Activated CD4-positive, alpha-beta T cell treated with anti-CD3 and anti-CD28 coated beads for 4 hours (primary cell): ENCODE measurements around the gene TSHZ1.
"Not testable (repeated sequence)": the region's sequence is repeated elsewhere in the genome, so short reads cannot be mapped to it uniquely, and the experiment has no call there.

Experiments
- DNase-seq, 2 donors: peaks; one replicate each; pipeline ENCODE4 v3.0.0-alpha.2; 2020

TSHZ1 gene

GRCh38 chr18:75185460-75185859 is 25.1 kb upstream of the TSHZ1 start:
- DNase-seq = no peak

- not testable (repeated sequence) for DNase-seq
These were observed 22.9 kb upstream of the TSHZ1 start for GRCh38 chr18:75187702-75188101.

GRCh38 chr18:75189696-75190095 is 20.9 kb upstream of the TSHZ1 start:
- no peak for DNase-seq

- DNase-seq = no peak
These were observed 17.7 kb upstream of the TSHZ1 start for GRCh38 chr18:75192899-75193298.

- DNase-seq = no peak
These were observed 12.6 kb upstream of the TSHZ1 start for GRCh38 chr18:75198036-75198435.

- DNase-seq = no peak
These were observed 11.3 kb upstream of the TSHZ1 start for GRCh38 chr18:75199327-75199726.

- DNase-seq = no peak
These were observed 10.5 kb upstream of the TSHZ1 start for GRCh38 chr18:75200071-75200470.

GRCh38 chr18:75200605-75201280 is 9.9 kb upstream of the TSHZ1 start:
- DNase-seq = no peak

GRCh38 chr18:75201282-75202270 is 9.0 kb upstream of the TSHZ1 start:
- no peak for DNase-seq

GRCh38 chr18:75202696-75203365 is 7.8 kb upstream of the TSHZ1 start:
- no peak for DNase-seq

GRCh38 chr18:75203416-75204268 is 7.0 kb upstream of the TSHZ1 start:
- DNase-seq = no peak

- no peak for DNase-seq
These were observed 6.3 kb upstream of the TSHZ1 start for GRCh38 chr18:75204269-75204731.

GRCh38 chr18:75204732-75205513 is 5.7 kb upstream of the TSHZ1 start:
- DNase-seq = no peak

- no peak for DNase-seq
These were observed 5.0 kb upstream of the TSHZ1 start for GRCh38 chr18:75205514-75206132.

GRCh38 chr18:75206452-75207309 is 3.9 kb upstream of the TSHZ1 start:
- no peak for DNase-seq

GRCh38 chr18:75207310-75208154 is 3.1 kb upstream of the TSHZ1 start:
- no peak for DNase-seq

GRCh38 chr18:75208155-75208835 is 2.3 kb upstream of the TSHZ1 start:
- peak; percentile 46 to 53 for DNase-seq

GRCh38 chr18:75208836-75209128 is 1.8 kb upstream of the TSHZ1 start:
- DNase-seq = no peak
